Measurements from ENCODE around the gene VAX1.
"Not testable (repeated sequence)": the region's sequence is repeated elsewhere in the genome, so short reads cannot be mapped to it uniquely, and the experiment has no call there.

The VAX1 gene

GRCh38 chr10:117094856-117095255, 43.2 kb downstream of the VAX1 start:
- H2AFZ ChIP-seq (ENCODE audit: low read length, unreplicated experiment), result no peak overlapping the region

GRCh38 chr10:117092386-117092785, 45.7 kb downstream of the VAX1 start:
- Histone ChIP-seq H3K36me3 (ENCODE audit: insufficient read depth, low read length) (no peaks in the 10 kb centered on the region), H3K27ac (ENCODE audit: low read depth, low read length) (no peak overlapping the region), H2AFZ (ENCODE audit: low read length, unreplicated experiment) (no peak overlapping the region), H3K79me2 (ENCODE audit: control insufficient read depth, insufficient read depth, low read length, unreplicated experiment) (no peaks in the 10 kb centered on the region), H3K4me1 (ENCODE audit: control insufficient read depth, insufficient read depth, low read length, unreplicated experiment) (no peaks in the 10 kb centered on the region), H3K27me3 (ENCODE audit: insufficient read depth, low read length) (peaks cover 80% of the 10 kb centered on the region), H3K4me3 (ENCODE audit: low read depth, low read length) (no peak overlapping the region)

More at GRCh38 chr10:117094856-117095255, 43.2 kb downstream of the VAX1 start:
- Histone ChIP-seq H3K79me2 (ENCODE audit: control insufficient read depth, insufficient read depth, low read length, unreplicated experiment) (no peaks in the 10 kb centered on the region), H3K27ac (ENCODE audit: low read depth, low read length) (no peak overlapping the region), H3K36me3 (ENCODE audit: insufficient read depth, low read length) (no peaks in the 10 kb centered on the region), H3K27me3 (ENCODE audit: insufficient read depth, low read length) (peaks cover 69% of the 10 kb centered on the region), H3K4me3 (ENCODE audit: low read depth, low read length) (no peak overlapping the region), H3K4me1 (ENCODE audit: control insufficient read depth, insufficient read depth, low read length, unreplicated experiment) (no peaks in the 10 kb centered on the region)

- no peak overlapping the region for H3K27ac ChIP-seq (ENCODE audit: low read depth, low read length)
- no peaks in the 10 kb centered on the region for H3K36me3 ChIP-seq (ENCODE audit: insufficient read depth, low read length)
- H3K79me2 ChIP-seq (ENCODE audit: control insufficient read depth, insufficient read depth, low read length, unreplicated experiment), result no peaks in the 10 kb centered on the region
- no peaks in the 10 kb centered on the region for H3K4me1 ChIP-seq (ENCODE audit: control insufficient read depth, insufficient read depth, low read length, unreplicated experiment)
- no peak overlapping the region for H3K4me3 ChIP-seq (ENCODE audit: low read depth, low read length)
- H3K27me3 ChIP-seq (ENCODE audit: insufficient read depth, low read length), result peaks cover 73% of the 10 kb centered on the region
- no peak overlapping the region for H2AFZ ChIP-seq (ENCODE audit: low read length, unreplicated experiment)
Measured at GRCh38 chr10:117090834-117091233, 47.2 kb downstream of the VAX1 start.

GRCh38 chr10:117087521-117087920, 50.5 kb downstream of the VAX1 start:
- no peak overlapping the region for H3K27ac ChIP-seq (ENCODE audit: low read depth, low read length)
- H3K4me1 ChIP-seq (ENCODE audit: control insufficient read depth, insufficient read depth, low read length, unreplicated experiment), result no peaks in the 10 kb centered on the region
- peaks cover 45% of the 10 kb centered on the region for H3K27me3 ChIP-seq (ENCODE audit: insufficient read depth, low read length)
- H2AFZ ChIP-seq (ENCODE audit: low read length, unreplicated experiment), result no peak overlapping the region
- H3K36me3 ChIP-seq (ENCODE audit: insufficient read depth, low read length), result no peaks in the 10 kb centered on the region
- H3K4me3 ChIP-seq (ENCODE audit: low read depth, low read length), result no peak overlapping the region
- H3K79me2 ChIP-seq (ENCODE audit: control insufficient read depth, insufficient read depth, low read length, unreplicated experiment), result no peaks in the 10 kb centered on the region

GRCh38 chr10:117086546-117086945, 51.5 kb downstream of the VAX1 start:
- H3K27ac ChIP-seq (ENCODE audit: low read depth, low read length), result no peak overlapping the region
- no peaks in the 10 kb centered on the region for H3K79me2 ChIP-seq (ENCODE audit: control insufficient read depth, insufficient read depth, low read length, unreplicated experiment)
- H3K4me1 ChIP-seq (ENCODE audit: control insufficient read depth, insufficient read depth, low read length, unreplicated experiment), result no peaks in the 10 kb centered on the region
- H2AFZ ChIP-seq (ENCODE audit: low read length, unreplicated experiment), result no peak overlapping the region
- peaks cover 35% of the 10 kb centered on the region for H3K27me3 ChIP-seq (ENCODE audit: insufficient read depth, low read length)
- no peak overlapping the region for H3K4me3 ChIP-seq (ENCODE audit: low read depth, low read length)
- H3K36me3 ChIP-seq (ENCODE audit: insufficient read depth, low read length), result no peaks in the 10 kb centered on the region

- H3K4me1 ChIP-seq (ENCODE audit: control insufficient read depth, insufficient read depth, low read length, unreplicated experiment); H3K79me2 ChIP-seq (ENCODE audit: control insufficient read depth, insufficient read depth, low read length, unreplicated experiment); H2AFZ ChIP-seq (ENCODE audit: low read length, unreplicated experiment); H3K36me3 ChIP-seq (ENCODE audit: insufficient read depth, low read length); H3K4me3 ChIP-seq (ENCODE audit: low read depth, low read length); H3K27ac ChIP-seq (ENCODE audit: low read depth, low read length): not testable (repeated sequence)
- H3K27me3 ChIP-seq (ENCODE audit: insufficient read depth, low read length), result peaks cover 21% of the 10 kb centered on the region
Measured at GRCh38 chr10:117084421-117085246, 53.4 kb downstream of the VAX1 start.

All from ACC112 (cell line).